ENCODE results near the gene ABCA7.
"Not testable (repeated sequence)": the region's sequence is repeated elsewhere in the genome, so short reads cannot be mapped to it uniquely, and the experiment has no call there.

ABCA7 gene

GRCh38 chr19:1113030-1113985 is 73.4 kb downstream of the ABCA7 start:
- FAIRE-seq (peak; percentile 96), DNase-seq (ENCODE audit: insufficient read length, low spot score) (peak; percentile 99)
- TF ChIP-seq POLR2AphosphoS5 (IDR thresholded peaks at IDR 0.05; ENCODE audit: low read depth, low read length) (peak; percentile 32), SPI1 (IDR thresholded peaks at IDR 0.05; ENCODE audit: low read depth, low read length) (no peak)

- TF ChIP-seq POU2F2 (IDR thresholded peaks at IDR 0.05; ENCODE audit: low read depth, low read length) (no peak), PAX5 (IDR thresholded peaks at IDR 0.05; ENCODE audit: insufficient read depth, low read length, severe bottlenecking) (no peak), POLR2AphosphoS5 (IDR thresholded peaks at IDR 0.05; ENCODE audit: low read depth, low read length) (no peak), POLR2A (IDR thresholded peaks at IDR 0.05; ENCODE audit: low read depth, low read length) (no peak), SPI1 (IDR thresholded peaks at IDR 0.05; ENCODE audit: low read depth, low read length) (no peak), TAF1 (IDR thresholded peaks at IDR 0.05; ENCODE audit: low read depth, low read length) (no peak)
- DNase-seq (ENCODE audit: insufficient read length, low spot score) (no peak), FAIRE-seq (peak; percentile 55)
Measured at GRCh38 chr19:1113986-1114483, 74.1 kb downstream of the ABCA7 start.

- not testable (repeated sequence) for FAIRE-seq; DNase-seq (ENCODE audit: insufficient read length, low spot score)
Measured at GRCh38 chr19:1114728-1115127, 74.8 kb downstream of the ABCA7 start.

Data from GM12891 (cell line).